Measurements from ENCODE around the gene SCAMP4.

GRCh38 chr19:1957562-1958248, 52.5 kb downstream of the SCAMP4 start:
- no peak for TF ChIP-seq USF1 (IDR thresholded peaks at IDR 0.05)
- no peak for TF ChIP-seq MAX (IDR thresholded peaks at IDR 0.05)
- no peak for TF ChIP-seq TEAD4 (IDR thresholded peaks at IDR 0.05)
- TF ChIP-seq EP300 (IDR thresholded peaks at IDR 0.05; ENCODE audit: borderline replicate concordance) = no peak
- TF ChIP-seq ZBTB7A (IDR thresholded peaks at IDR 0.05; ENCODE audit: low read depth) = no peak
- no peak for TF ChIP-seq RAD21 (IDR thresholded peaks at IDR 0.05; ENCODE audit: low read depth)
- no peak for TF ChIP-seq REST (IDR thresholded peaks at IDR 0.05; ENCODE audit: low read depth)
- TF ChIP-seq EGR1 (IDR thresholded peaks at IDR 0.05) = no peak

All from Ishikawa (cell line).